ENCODE results near the gene SRPK2.
A peak's percentile ranks its signal among the peaks of the same experiment; 100 is the strongest.

SRPK2 gene

GRCh38 chr7:105188201-105188600, 200.5 kb downstream of the SRPK2 start:
- peak; percentile 56 for DNase-seq

DNA sequence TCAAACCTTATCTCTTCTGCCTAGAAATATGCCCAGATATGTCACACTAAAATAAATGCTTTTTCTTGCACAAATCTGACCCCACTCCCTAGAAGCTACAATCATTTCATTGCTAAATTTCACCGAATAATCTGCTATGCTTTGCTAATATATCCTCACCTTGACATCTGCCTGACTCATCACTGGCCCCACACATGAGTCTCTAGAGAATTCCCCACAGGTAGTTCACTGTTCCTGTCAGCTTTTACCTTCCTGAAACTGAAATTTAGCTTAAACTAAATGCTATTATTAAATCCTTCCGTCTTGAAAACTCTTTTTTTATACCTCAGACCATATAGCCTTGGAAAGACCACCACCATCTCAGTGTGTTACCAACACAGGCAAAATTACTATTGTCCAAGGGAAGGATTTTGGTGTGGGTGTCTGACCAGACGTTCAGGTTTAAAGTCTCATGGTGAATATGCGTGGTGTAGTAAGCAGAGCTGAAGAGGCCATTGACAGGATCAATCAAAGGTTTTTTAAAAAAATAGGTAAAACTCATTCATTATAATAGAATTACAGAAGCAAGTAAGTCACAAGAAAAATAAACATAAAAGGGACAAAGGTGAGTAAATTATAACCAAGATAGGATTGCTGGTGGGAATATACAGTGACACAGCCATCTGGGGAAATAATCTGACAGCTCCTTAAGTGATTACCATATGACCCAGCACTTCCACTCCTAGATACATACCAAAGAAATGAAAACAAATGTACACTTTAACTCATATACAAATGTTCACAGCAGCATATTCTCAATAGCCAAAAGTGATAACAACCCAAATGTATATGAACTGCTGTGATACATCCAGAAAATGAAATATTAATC, 201.2 kb downstream of the SRPK2 start:
- DNase-seq, result peak; percentile 9

DNA sequence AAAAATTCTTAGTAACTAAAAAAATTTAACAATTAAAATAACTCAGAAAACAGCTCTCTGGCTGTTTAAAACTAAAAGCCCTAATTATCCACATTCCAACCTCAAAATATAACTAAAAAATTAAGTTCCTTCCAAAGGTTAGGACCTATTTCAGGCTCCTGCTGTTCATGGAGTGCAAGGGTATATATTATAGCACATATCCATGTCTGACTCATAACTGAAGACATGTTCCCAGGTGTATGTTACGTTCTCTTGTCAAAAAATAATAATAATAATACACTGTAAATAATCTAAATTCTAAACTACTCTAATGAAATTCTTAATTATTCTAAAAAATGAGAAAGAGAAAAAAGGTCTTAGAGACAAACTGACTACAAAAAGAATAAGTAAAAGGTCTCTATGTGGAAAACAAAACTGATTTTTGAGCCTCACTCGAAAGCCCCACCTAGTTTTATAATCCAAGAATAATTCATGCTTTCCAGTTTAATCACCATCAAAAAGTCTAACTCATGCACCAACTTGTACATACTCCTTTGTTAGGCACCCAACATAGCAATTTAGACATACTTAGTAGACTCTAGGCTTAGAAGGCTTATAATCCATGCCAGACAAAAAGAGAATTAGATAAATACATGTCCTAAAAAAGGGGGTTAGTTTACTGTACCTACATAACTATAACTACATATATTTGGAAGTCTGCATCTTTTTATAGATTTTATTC, 203.3 kb downstream of the SRPK2 start:
- no peak for DNase-seq

DNA sequence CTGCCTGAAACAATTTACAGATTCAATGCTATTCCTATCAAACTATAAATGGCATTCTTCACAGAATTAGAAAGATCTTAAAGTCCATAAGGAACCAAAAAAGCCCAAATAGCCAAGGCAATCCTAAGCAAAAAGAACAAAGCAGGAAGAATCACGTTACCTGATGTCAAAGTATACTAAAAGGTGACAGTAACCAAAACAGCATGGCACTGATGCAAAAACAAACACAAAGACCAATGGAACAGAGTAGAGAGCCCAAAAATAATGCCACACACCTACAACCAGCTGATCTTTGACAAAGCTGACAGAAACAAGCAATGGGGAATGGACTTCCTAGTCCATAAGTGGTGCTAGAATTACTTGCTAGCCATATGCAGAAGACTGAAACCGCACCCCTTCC, 208.7 kb downstream of the SRPK2 start:
- DNase-seq, result no peak

GRCh38 chr7:105178928-105179541, 209.7 kb downstream of the SRPK2 start:
- no peak for DNase-seq

- DNase-seq, result no peak
Measured at GRCh38 chr7:105178177-105178576, 210.5 kb downstream of the SRPK2 start.

- no peak for DNase-seq
Measured at GRCh38 chr7:105177026-105177425, 211.7 kb downstream of the SRPK2 start.

- DNase-seq, result no peak
Measured at GRCh38 chr7:105173586-105173985, 215.1 kb downstream of the SRPK2 start.

- no peak for DNase-seq
Measured at GRCh38 chr7:105164751-105165150, 224.0 kb downstream of the SRPK2 start.

DNA sequence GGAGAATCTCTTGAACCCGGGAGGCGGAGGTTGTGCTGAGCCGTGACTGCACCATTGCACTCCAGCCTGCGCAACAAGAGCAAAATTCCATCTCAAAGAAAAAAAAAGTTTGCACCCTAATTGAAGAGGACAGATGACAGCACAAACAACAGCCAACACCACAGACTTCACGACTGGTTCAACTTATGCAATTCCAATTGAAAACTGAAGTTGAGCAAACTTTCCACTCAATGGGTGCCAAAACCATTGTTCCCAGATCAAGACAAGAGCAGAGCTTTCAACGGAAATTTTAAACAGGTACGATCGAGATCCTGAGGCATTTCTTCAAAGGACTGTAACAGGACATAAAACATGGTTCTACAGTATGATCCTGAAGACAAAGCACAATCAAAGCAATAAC, 225.0 kb downstream of the SRPK2 start:
- no peak for DNase-seq

- no peak for DNase-seq
Measured at GRCh38 chr7:105161366-105161765, 227.4 kb downstream of the SRPK2 start.

- DNase-seq, result no peak
Measured at GRCh38 chr7:105157278-105157677, 231.4 kb downstream of the SRPK2 start.

- no peak for DNase-seq
Measured at GRCh38 chr7:105156731-105157130, 232.0 kb downstream of the SRPK2 start.

- DNase-seq, result no peak
Measured at GRCh38 chr7:105154084-105154483, 234.6 kb downstream of the SRPK2 start.

DNA sequence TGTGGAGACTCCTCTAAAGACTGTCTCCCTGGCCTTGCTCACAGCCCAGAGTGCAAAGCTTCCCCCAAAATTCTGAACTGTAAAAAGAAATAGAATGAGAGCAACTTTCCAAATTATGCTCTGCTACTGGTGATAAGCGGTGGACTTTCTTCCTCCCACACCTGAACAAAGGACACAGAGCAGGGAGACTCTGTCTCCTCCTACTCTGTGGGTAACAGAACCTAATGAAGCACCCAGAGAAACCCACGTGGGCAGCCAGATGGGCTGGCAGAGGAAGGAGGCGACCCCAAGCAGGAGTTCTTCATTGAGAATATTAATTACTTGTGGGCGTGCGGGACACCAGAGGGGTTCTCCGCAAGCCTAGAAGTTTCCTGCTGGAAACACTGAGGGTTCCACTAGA, 235.2 kb downstream of the SRPK2 start:
- no peak for DNase-seq

- DNase-seq, result no peak
Measured at GRCh38 chr7:105151152-105151551, 237.6 kb downstream of the SRPK2 start.

DNA sequence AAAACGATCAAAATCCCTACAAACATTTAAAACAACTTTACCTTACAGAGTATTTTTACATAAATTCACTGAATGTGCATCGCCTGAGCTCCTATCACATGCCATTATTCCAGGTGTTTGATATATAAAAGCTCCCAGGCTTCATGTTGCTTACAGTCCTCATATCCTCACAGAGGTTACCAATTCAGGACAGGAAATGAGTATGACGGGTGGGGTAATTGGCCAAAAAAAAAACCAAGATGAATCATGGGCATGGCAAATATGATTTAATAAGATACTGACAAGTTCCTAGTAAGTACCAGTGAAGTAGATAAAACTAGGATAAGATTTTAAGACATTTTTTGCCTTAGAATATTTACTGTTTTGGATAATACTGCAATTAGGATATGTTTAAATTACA, 238.9 kb downstream of the SRPK2 start:
- peak; percentile 29 for DNase-seq

- peak; percentile 52 for DNase-seq
Measured at GRCh38 chr7:105141068-105141467, 247.7 kb downstream of the SRPK2 start.

DNA sequence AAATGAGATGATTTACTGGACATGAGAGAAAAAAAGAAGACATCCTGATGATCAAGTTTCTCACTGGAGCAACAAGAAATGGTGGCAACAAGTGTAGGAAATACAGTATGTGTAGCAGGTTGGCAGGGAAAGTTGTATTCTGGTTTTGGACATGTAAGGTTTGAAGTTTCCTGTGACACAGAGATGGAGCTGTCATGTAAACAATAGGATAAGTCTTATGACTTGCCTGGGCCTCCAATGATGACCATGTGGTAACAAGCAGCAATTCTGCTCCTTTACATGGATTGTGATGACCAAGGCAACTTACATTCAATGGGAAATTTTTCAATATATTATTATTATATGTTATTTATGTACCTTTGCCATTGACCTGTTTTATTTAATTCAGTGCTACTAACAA, 249.3 kb downstream of the SRPK2 start:
- DNase-seq, result no peak

- DNase-seq, result no peak
Measured at GRCh38 chr7:105137898-105138297, 250.8 kb downstream of the SRPK2 start.

GRCh38 chr7:105136221-105136620, 252.5 kb downstream of the SRPK2 start:
- DNase-seq, result peak; percentile 14

GRCh38 chr7:105133986-105134655, 254.6 kb downstream of the SRPK2 start:
- DNase-seq, result no peak

DNA sequence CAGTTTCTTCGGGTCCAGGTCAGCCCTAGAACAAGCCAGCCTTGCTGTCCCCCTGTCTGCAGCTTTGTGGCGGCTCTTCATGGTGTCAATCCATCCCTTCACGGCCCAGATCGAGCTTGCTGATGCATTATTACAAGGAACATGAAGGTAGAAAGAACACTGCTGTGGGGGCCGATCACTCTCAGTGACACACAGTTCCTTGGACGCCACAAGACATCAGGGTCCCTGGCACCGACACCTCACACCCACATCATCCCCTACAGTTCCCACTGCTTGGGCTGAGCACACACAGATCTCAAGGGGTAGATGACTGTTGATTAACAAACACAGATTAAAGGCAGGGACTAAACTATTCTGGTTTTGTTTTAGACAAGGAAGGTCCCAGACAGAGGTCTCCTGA, 255.4 kb downstream of the SRPK2 start:
- no peak for DNase-seq
